AG10803 (cell line): ENCODE data around the gene SPOCK1.
"Not testable (repeated sequence)": the region's sequence is repeated elsewhere in the genome, so short reads cannot be mapped to it uniquely, and the experiment has no call there.

ENCODE experiments used
- DNase-seq: peaks from one replicate; pipeline ENCODE4 v3.0.0; 2010; ENCODE audit warnings: low read depth
- H3K4me3 ChIP-seq: 2 replicates; pipeline ENCODE4 v1.5.1; 2011; ENCODE audit warnings: mild to moderate bottlenecking, low read length, control low read depth
- CTCF ChIP-seq: conservative IDR thresholded peaks from 2 replicates; pipeline ENCODE4 v1.5.1; 2011; ENCODE audit warnings: mild to moderate bottlenecking, low read length, control low read depth, inconsistent platforms

Gene SPOCK1

GRCh38 chr5:137502632-137503031, 3.5 kb upstream of the SPOCK1 start:
- DNase-seq: no peak
- no peak for TF ChIP-seq CTCF
- H3K4me3 ChIP-seq: no peak overlapping the region

GRCh38 chr5:137501846-137502406, 2.8 kb upstream of the SPOCK1 start:
- H3K4me3 ChIP-seq: no peak overlapping the region
- no peak for DNase-seq
- TF ChIP-seq CTCF: no peak

GRCh38 chr5:137501226-137501625, 2.1 kb upstream of the SPOCK1 start:
- DNase-seq: no peak
- no peak for TF ChIP-seq CTCF
- no peak overlapping the region for H3K4me3 ChIP-seq

- no peak for TF ChIP-seq CTCF
- H3K4me3 ChIP-seq: no peak overlapping the region
- no peak for DNase-seq
Observed at GRCh38 chr5:137500615-137501225, 1.6 kb upstream of the SPOCK1 start.

GRCh38 chr5:137499506-137499847, 351 bp upstream of the SPOCK1 start:
- not testable (repeated sequence) for DNase-seq, H3K4me3 ChIP-seq

- no peak for TF ChIP-seq CTCF
- H3K4me3 ChIP-seq: peak overlapping the region; percentile 79
- DNase-seq: no peak
Observed at GRCh38 chr5:137498301-137498735, 808 bp downstream of the SPOCK1 start.

GRCh38 chr5:137497396-137498290, 1.5 kb downstream of the SPOCK1 start:
- DNase-seq: no peak
- no peak; the same call in 1 of the 2 replicates for TF ChIP-seq CTCF
- peak overlapping the region; percentile 79 for H3K4me3 ChIP-seq
